Mesenteric fat pad (tissue), 1 donor: ENCODE measurements around the gene FAM89B. TPM values are rescaled to one million over a fixed set of nuclear protein-coding genes. Genes with fewer than 3 reads are reported as not detected.

Experiments used
- DNase-seq: peaks from one replicate; pipeline ENCODE4 v3.0.0-alpha.2; 2020; ENCODE audit warnings: low spot score
- total RNA-seq: library from RNA; stranded (reverse); fragmentation: NEBNext Ultra II Directional; extraction: Animal tissue kit (Norgen Biotek cat#: 25700); gene quantifications from one replicate; pipeline ENCODE4 v1.2.1, GENCODE V29; 2021
- donor health status: DM: yes; HTN: yes; CAD: no.

The FAM89B gene
- total RNA-seq, 1 donor from 2014 or later, result 37.4 TPM

- DNase-seq, result no peak
Observed at GRCh38 chr11:65538915-65539743, 33.2 kb upstream of the FAM89B start.

GRCh38 chr11:65539744-65540289 lies 32.5 kb upstream of the FAM89B start:
- no peak for DNase-seq

GRCh38 chr11:65540290-65541092 lies 31.8 kb upstream of the FAM89B start:
- peak; percentile 98 for DNase-seq

GRCh38 chr11:65541093-65541982 lies 31.0 kb upstream of the FAM89B start:
- no peak for DNase-seq

- DNase-seq, result no peak
Observed at GRCh38 chr11:65542738-65543390, 29.5 kb upstream of the FAM89B start.

- DNase-seq, result no peak
Observed at GRCh38 chr11:65545853-65546216, 26.5 kb upstream of the FAM89B start.

- peak; percentile 96 for DNase-seq
Observed at GRCh38 chr11:65546217-65546958, 25.9 kb upstream of the FAM89B start.

GRCh38 chr11:65547446-65548125 lies 24.8 kb upstream of the FAM89B start:
- DNase-seq, result no peak

GRCh38 chr11:65548395-65548794 lies 23.9 kb upstream of the FAM89B start:
- no peak for DNase-seq

- no peak for DNase-seq
Observed at GRCh38 chr11:65549096-65549495, 23.2 kb upstream of the FAM89B start.

- DNase-seq, result no peak
Observed at GRCh38 chr11:65551572-65552387, 20.6 kb upstream of the FAM89B start.

GRCh38 chr11:65552388-65552951 lies 19.9 kb upstream of the FAM89B start:
- no peak for DNase-seq

GRCh38 chr11:65553301-65554001 lies 18.9 kb upstream of the FAM89B start:
- no peak for DNase-seq

GRCh38 chr11:65554057-65554818 lies 18.1 kb upstream of the FAM89B start:
- no peak for DNase-seq

GRCh38 chr11:65554842-65555430 lies 17.4 kb upstream of the FAM89B start:
- DNase-seq, result no peak

GRCh38 chr11:65555693-65556231 lies 16.6 kb upstream of the FAM89B start:
- DNase-seq, result no peak
